ENCODE measurements around the gene ANKRD30B.
"Not testable (repeated sequence)": the region's sequence is repeated elsewhere in the genome, so short reads cannot be mapped to it uniquely, and the experiment has no call there.

The ANKRD30B gene

DNA sequence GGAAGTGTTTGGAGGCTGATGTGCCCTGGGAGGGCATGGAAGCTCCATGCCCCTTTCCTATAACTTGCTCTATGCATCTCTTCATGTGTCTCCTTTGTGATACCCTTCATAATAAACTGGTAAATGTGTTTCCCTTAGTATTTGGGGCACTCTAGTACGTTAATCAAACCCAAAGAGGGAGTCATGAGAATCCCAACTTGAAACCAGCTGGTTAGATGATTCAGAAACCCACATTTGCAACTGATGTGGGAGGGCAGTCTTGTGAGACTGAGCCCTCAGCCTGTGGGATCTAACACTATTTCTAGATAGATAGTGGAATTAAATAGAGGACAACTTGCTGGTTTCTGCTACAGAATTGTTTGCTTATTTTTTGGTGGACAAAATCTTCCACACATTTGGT is 20.3 kb downstream of the ANKRD30B start:
- TF ChIP-seq, protein P1, sequence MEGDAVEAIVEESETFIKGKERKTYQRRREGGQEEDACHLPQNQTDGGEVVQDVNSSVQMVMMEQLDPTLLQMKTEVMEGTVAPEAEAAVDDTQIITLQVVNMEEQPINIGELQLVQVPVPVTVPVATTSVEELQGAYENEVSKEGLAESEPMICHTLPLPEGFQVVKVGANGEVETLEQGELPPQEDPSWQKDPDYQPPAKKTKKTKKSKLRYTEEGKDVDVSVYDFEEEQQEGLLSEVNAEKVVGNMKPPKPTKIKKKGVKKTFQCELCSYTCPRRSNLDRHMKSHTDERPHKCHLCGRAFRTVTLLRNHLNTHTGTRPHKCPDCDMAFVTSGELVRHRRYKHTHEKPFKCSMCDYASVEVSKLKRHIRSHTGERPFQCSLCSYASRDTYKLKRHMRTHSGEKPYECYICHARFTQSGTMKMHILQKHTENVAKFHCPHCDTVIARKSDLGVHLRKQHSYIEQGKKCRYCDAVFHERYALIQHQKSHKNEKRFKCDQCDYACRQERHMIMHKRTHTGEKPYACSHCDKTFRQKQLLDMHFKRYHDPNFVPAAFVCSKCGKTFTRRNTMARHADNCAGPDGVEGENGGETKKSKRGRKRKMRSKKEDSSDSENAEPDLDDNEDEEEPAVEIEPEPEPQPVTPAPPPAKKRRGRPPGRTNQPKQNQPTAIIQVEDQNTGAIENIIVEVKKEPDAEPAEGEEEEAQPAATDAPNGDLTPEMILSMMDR (IDR thresholded peaks at IDR 0.05; ENCODE audit: extremely low read depth, missing control alignments) = no peak
- DNase-seq (ENCODE audit: low spot score) = no peak

DNA sequence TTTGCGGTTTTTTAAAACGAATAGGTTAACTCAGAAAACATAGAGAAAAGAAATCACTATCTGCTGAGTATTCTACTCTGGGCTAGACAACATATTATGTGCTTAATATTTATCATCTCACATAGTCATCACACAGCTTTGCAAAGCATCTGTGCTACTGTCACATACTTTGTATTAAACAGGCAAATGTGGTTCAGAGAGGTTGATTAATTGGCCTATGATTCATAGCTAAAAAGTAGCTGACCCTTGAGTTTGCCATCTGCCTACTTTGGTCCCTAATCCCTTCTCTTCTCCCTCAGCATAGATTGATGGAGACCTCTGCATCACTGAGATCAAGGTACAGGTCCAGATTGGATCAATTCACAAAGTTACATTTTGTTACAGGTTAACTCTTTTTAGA is 21.4 kb downstream of the ANKRD30B start:
- TF ChIP-seq, protein P1 (IDR thresholded peaks at IDR 0.05; ENCODE audit: extremely low read depth, missing control alignments) = no peak
- no peak for DNase-seq (ENCODE audit: low spot score)

DNA sequence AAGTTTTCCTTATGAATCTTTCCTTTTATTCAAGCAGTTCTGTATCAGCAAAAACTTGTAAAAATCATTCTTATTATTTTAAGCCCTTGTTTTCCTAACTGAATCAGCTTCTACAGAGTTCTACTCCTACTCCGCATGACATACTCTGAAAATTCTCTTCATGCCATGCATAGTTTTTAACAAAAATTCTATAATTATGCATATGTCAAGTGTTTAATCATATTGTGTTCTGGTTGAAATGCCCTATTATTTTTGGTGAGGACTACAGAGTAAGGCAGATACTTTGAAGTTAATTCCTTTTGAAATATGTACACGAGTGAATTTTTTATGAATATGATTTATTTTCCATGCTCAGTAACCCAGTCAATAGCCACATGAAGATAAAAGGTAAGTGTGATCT is 28.8 kb downstream of the ANKRD30B start:
- TF ChIP-seq, protein P1 (IDR thresholded peaks at IDR 0.05; ENCODE audit: extremely low read depth, missing control alignments) = no peak
- DNase-seq (ENCODE audit: low spot score) = no peak

DNA sequence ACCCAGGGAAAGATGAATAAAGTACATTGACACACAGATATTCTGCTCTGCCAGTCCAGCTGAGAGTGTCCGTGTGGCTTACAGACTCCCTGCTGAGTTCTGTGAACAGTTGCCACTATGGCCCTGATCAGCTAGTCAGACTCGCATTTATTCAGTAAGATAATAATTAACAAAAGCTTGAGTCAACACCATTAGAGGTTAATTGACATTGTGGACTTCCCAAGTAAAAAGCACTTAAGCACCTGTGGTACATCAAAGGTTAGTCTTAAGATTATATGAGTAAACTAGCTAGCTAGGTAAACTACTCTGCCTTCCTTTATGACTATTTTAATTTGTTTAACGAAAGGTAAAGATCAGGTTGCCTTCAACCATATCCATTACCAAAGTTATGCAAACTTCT is 33.7 kb downstream of the ANKRD30B start:
- DNase-seq (ENCODE audit: low spot score) = no peak
- TF ChIP-seq, protein P1 (IDR thresholded peaks at IDR 0.05; ENCODE audit: extremely low read depth, missing control alignments) = no peak

DNA sequence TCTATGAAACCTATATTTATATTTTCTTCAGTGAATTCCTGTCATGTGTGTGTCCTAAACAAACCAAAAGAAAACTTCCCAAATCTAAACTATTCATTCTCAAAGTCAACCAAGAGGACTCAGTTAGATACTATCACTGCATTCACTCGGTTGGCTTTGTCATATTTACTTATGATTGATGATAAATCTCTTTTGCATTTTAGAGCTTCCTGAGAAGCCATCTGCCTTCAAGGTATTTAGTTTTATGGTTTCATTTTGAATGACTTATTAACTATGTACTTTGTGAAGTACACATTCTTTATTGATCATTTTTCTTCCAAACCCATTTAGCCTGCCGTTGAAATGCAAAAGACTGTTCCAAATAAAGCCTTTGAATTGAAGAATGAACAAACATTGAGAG is 36.2 kb downstream of the ANKRD30B start:
- TF ChIP-seq, protein P1 (IDR thresholded peaks at IDR 0.05; ENCODE audit: extremely low read depth, missing control alignments) = no peak
- DNase-seq (ENCODE audit: low spot score) = no peak

DNA sequence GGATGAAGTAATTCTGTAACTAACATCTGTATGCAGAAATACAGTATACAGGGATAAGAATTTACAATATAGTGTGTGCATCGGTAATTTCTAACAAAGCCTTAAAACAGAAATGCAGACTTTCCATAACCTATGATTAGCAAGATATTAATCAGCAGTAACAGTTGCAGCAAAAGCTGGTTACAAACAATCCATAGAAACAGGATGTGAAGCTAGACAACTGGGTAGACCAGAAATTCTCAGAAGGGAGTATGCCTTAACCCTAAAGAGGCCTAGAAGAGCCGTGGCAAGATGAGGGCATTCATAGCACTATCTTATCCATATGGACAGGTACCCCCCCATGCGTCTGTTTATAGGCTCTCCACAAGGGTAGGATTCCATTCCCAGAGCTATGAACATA is 48.9 kb downstream of the ANKRD30B start:
- not testable (repeated sequence) for DNase-seq (ENCODE audit: low spot score)

DNA sequence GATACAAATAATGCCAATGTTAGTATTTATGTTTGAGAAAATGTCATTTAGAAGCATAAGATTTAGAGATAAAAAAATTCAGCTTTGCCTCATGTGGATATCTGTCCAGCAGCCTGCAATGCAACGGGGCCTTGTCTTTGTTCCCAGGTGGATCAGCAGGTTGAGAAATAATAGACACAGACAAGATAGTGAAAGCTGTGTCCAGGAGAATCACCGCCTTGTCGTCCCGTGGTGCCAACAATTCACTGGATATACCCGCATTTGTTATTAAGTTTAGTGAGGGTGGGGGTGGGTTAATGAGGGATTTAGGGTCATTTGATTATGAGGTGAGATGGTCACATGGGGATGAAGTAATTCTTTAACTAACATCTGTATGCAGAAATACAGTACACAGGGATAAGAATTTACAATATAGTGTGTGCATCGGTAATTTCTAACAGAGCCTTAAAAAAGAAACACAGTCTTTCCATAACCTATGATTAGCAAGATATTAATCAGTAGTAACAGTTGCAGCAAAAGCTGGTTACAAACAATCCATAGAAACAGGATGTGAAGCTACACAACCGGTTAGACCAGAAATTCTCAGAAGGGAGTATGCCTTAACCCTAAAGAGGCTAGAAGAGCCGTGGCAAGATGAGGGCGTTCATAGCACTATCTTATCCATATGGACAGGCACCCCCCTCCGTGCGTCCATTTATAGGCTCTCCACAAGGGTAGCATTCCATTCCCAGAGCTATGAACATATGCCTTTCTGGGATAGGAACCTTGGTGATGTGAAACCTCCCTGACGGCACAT is 50.2 kb downstream of the ANKRD30B start:
- DNase-seq (ENCODE audit: low spot score) = not testable (repeated sequence)

DNA sequence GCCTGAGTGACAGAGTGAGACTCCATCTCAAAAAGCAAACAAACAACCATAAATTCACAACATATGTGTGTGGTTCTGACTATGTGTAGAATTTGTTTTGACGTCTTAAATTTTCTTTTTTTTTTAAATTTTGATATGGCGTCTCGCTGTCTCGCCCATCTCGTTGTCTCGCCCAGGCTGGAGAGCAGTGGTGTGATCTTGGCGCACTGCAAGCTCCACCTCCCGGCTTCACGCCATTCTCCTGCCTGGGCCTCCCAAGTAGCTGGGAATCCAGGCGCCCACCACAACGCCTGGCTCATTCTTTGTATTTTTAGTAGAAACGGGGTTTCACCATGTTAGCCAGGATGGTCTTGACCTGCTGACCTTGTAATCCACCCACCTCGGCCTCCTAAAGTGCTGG is 63.1 kb downstream of the ANKRD30B start:
- not testable (repeated sequence) for DNase-seq (ENCODE audit: low spot score)

DNA sequence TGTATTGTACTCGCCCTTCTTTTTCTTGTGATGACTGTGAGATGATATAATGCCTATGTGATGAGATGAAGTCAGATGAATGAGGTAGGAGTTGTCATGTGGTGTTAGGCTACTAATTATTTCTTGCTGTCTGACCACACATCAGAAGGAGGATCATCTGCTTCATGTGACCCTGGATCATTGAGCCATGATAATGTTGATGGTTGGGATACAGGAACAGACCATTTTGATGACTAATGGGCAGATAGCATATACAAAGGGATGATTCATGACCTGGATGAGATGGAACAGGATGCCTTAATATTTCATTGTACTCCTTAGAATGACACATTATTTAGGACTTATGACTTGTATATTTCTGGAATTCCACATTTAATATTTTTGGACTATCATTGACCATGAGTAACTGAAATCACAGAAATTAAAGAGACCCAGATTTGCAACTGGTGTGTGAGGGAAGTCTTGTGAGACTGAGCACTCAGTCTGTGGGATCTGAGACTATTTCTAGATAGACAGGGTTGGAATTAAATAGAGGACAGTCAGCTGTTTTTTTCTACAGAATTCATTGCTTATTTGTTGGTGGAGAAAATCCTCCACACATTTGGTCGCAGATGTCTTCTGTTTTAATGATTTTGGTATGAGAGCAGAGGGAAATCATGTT is 79.1 kb downstream of the ANKRD30B start:
- DNase-seq (ENCODE audit: low spot score) = not testable (repeated sequence)

DNA sequence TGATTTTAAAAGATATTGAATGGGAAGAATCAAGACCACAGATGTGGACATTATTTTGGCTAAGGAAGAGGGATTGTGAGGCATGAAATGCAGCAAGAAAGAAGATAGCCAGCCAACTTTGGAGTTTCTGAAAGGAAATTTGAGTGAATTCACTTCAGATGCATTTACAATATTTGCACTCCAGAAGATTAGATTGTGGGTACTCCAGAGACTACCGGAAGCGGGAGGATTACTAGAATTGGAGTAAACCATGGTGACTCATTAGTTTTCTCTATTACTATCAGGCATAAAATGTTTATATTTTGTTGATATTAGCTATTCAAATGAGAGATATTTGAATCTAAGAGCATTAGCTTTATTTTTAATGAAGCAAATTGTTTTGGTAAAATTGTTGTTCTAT is 93.6 kb downstream of the ANKRD30B start:
- not testable (repeated sequence) for DNase-seq (ENCODE audit: low spot score)

DNA sequence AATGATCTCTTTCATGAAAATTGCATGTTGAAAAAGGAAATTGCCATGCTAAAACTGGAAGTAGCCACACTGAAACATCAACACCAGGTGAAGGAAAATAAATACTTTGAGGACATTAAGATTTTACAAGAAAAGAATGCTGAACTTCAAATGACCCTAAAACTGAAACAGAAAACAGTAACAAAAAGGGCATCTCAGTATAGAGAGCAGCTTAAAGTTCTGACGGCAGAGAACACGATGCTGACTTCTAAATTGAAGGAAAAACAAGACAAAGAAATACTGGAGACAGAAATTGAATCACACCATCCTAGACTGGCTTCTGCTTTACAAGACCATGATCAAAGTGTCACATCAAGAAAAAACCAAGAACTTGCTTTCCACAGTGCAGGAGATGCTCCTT is 103.6 kb downstream of the ANKRD30B start:
- not testable (repeated sequence) for DNase-seq (ENCODE audit: low spot score)

DNA sequence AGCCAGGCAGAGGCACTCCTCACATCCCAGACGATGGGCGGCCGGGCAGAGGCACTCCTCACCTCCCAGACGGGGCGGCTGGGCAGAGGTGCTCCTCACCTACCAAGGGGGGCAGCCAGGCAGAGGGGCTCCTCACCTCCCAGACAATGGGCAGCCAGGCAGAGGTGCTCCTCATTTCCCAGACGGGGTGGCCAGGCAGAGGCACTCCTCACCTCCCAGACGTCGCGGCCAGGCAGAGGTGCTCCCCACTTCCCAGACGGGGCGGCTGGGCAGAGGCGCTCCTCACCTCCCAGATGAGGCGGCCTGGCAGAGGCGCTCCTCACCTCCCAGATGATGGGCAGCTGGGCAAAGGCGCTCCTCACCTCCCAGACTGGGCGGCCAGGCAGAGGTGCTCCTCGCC is 107.7 kb downstream of the ANKRD30B start:
- DNase-seq (ENCODE audit: low spot score) = not testable (repeated sequence)

DNA sequence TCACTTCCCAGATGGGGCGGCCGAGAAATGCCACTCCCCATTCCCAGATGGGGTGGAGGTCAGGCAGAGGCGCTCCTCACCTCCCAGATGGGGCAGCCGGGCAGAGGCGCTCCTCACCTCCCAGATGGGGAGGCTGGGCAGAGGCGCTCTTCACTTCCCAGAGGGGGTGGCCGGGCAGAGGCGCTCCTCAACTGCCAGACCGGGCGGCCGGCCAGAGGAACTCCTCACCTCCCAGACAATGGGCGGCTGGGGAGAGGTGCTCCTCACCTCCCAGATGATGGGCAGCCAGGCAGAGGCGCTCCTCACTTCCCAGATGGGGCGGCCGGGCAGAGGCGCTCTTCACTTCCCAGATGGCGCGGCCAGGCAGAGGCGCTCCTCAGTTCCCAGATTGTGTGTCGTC is 108.3 kb downstream of the ANKRD30B start:
- not testable (repeated sequence) for DNase-seq (ENCODE audit: low spot score)

DNA sequence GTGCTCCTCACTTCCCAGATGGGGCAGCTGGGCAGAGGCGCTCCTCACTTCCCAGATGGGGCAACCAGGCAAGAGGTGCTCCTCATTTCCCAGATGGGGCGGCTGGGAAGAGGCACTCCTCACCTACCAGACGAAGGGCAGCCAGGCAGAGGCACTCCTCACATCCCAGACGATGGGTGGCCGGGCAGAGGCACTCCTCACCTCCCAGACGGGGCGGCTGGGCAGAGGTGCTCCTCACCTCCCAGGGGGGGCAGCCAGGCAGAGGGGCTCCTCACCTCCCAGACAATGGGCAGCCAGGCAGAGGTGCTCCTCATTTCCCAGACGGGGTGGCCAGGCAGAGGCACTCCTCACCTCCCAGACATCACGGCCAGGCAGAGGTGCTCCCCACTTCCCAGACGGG is 110.5 kb downstream of the ANKRD30B start:
- DNase-seq (ENCODE audit: low spot score) = not testable (repeated sequence)

DNA sequence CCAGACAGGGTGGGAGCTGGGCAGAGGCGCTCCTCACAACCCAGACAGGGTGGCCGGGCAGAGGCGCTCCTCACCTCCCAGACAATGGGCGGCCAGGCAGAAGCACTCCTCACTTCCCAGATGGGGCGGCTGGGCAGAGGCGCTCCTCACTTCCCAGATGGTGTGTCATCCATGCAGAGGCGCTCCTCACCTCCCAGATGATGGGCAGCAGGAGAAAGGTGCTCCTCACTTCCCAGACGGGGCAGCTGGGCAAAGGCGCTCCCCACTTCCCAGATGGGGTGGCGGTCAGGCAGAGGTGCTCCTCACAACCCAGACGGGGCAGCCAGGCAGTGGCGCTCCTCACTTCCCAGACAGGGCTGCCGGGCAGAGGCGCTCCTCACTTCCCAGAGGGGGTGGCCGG is 112.0 kb downstream of the ANKRD30B start:
- not testable (repeated sequence) for DNase-seq (ENCODE audit: low spot score)
